HL-60 (cell line): Measurements from ENCODE around the gene LRMDA.

Experiments used
- DNase-seq, 2 experiments: peaks; one replicate each; pipeline ENCODE4 v3.0.0-alpha.2; 2010 to 2020; ENCODE audit warnings: low read depth in 1 of 2, low spot score in 1 of 2
- H3K27ac ChIP-seq: fragments of 250-450 bp; sonication (Bioruptor Pico); replicated peaks from 2 replicates; pipeline ENCODE4 v1.5.1; 2020; ENCODE audit warnings: mild to moderate bottlenecking, moderate library complexity
- H3K27me3 ChIP-seq: fragments of 250-450 bp; sonication (Bioruptor Pico); 2 replicates; pipeline ENCODE4 v1.5.1; 2021; ENCODE audit warnings: mild to moderate bottlenecking, moderate library complexity; ENCODE audit not compliant: insufficient read depth, poor library complexity, severe bottlenecking
- H3K4me3 ChIP-seq: replicated peaks from 2 replicates; pipeline ENCODE4 v1.5.1; 2011; ENCODE audit warnings: mild to moderate bottlenecking, control low read depth, low read length; ENCODE audit not compliant: insufficient read depth
- GABPA ChIP-seq: IDR thresholded peaks from 2 replicates; pipeline ENCODE4 v1.6.1; 2012; ENCODE audit warnings: low read depth
- POLR2AphosphoS5 ChIP-seq: IDR thresholded peaks from 2 replicates; pipeline ENCODE4 v1.6.1; 2012; ENCODE audit warnings: low read depth
- SPI1 ChIP-seq: IDR thresholded peaks from 2 replicates; pipeline ENCODE4 v1.6.1; 2012; ENCODE audit warnings: low read depth, mild to moderate bottlenecking, borderline replicate concordance
- TF ChIP-seq, protein P1 (sequence below): IDR thresholded peaks from 2 replicates; pipeline ENCODE4 v1.6.1; 2012; ENCODE audit warnings: low read depth; ENCODE audit not compliant: insufficient replicate concordance
- TF ChIP-seq, protein P2 (sequence below): IDR thresholded peaks from one replicate; pipeline ENCODE4 v1.5.1; 2011; ENCODE audit warnings: low read length, control low read depth, inconsistent platforms; ENCODE audit not compliant: insufficient read depth

Gene LRMDA

DNA sequence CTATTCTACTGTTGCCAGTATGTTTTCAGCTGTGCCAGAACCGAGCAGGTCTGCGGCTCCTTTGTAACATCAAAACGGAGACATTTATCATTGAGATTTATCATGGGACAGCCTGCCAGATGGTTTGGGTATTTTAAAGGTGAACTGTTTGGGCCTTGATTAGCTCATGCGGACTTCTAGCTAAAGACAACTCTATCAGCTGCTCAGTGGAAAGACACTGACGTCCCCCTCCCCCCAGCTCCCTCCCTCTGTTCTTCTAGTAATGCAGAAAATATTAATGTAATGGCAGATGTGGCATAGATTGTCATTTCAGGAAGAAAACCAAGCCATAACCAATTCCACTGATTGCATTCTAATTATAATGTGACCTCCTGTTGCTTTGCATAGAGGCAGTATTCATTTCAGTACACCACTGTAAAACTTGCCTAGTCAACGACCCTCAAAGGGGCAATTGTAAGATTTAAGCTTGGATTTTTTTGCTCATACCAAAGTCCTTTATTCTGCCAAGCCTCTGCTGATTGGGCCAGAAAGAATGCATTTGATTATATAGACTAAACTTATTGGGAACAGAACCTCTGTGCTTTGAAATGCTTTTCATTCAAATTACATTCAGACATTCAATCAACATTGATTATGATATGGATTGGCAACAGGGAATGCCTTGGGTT lies 966.8 kb downstream of the LRMDA start:
- H3K27ac ChIP-seq: no peak overlapping the region
- no peak for TF ChIP-seq SPI1
- no peak for TF ChIP-seq POLR2AphosphoS5
- TF ChIP-seq, protein P1, sequence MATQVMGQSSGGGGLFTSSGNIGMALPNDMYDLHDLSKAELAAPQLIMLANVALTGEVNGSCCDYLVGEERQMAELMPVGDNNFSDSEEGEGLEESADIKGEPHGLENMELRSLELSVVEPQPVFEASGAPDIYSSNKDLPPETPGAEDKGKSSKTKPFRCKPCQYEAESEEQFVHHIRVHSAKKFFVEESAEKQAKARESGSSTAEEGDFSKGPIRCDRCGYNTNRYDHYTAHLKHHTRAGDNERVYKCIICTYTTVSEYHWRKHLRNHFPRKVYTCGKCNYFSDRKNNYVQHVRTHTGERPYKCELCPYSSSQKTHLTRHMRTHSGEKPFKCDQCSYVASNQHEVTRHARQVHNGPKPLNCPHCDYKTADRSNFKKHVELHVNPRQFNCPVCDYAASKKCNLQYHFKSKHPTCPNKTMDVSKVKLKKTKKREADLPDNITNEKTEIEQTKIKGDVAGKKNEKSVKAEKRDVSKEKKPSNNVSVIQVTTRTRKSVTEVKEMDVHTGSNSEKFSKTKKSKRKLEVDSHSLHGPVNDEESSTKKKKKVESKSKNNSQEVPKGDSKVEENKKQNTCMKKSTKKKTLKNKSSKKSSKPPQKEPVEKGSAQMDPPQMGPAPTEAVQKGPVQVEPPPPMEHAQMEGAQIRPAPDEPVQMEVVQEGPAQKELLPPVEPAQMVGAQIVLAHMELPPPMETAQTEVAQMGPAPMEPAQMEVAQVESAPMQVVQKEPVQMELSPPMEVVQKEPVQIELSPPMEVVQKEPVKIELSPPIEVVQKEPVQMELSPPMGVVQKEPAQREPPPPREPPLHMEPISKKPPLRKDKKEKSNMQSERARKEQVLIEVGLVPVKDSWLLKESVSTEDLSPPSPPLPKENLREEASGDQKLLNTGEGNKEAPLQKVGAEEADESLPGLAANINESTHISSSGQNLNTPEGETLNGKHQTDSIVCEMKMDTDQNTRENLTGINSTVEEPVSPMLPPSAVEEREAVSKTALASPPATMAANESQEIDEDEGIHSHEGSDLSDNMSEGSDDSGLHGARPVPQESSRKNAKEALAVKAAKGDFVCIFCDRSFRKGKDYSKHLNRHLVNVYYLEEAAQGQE: no peak
- TF ChIP-seq, protein P2, sequence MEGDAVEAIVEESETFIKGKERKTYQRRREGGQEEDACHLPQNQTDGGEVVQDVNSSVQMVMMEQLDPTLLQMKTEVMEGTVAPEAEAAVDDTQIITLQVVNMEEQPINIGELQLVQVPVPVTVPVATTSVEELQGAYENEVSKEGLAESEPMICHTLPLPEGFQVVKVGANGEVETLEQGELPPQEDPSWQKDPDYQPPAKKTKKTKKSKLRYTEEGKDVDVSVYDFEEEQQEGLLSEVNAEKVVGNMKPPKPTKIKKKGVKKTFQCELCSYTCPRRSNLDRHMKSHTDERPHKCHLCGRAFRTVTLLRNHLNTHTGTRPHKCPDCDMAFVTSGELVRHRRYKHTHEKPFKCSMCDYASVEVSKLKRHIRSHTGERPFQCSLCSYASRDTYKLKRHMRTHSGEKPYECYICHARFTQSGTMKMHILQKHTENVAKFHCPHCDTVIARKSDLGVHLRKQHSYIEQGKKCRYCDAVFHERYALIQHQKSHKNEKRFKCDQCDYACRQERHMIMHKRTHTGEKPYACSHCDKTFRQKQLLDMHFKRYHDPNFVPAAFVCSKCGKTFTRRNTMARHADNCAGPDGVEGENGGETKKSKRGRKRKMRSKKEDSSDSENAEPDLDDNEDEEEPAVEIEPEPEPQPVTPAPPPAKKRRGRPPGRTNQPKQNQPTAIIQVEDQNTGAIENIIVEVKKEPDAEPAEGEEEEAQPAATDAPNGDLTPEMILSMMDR: no peak
- TF ChIP-seq GABPA: no peak
- no peak for DNase-seq
- H3K27me3 ChIP-seq: no peaks in the 10 kb centered on the region
- H3K4me3 ChIP-seq: no peak overlapping the region

DNA sequence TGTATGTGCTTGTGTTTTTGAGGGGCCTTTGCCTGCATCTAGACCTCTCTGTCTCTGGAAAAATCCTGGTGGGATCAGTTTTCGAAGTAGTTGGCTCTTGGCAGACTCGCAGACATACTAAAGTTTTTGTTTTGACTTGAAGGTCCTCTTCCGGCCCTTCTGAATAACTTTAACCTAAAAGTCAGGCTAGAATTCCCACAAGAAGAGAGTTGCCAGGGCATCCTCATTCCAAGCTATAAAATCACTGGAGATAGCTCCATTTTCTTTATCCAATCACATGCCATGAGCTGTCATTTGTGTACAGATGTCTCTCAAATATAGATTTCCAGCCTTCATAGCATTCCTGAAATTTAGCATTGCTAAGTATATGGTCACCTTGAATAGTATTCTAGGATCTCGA lies 967.8 kb downstream of the LRMDA start:
- Histone ChIP-seq H3K27me3 (no peaks in the 10 kb centered on the region), H3K4me3 (no peak overlapping the region), H3K27ac (no peak overlapping the region)
- no peak for DNase-seq
- TF ChIP-seq, protein P1: no peak
- TF ChIP-seq, protein P2: no peak
- TF ChIP-seq SPI1 (no peak), POLR2AphosphoS5 (no peak), GABPA (no peak)

DNA sequence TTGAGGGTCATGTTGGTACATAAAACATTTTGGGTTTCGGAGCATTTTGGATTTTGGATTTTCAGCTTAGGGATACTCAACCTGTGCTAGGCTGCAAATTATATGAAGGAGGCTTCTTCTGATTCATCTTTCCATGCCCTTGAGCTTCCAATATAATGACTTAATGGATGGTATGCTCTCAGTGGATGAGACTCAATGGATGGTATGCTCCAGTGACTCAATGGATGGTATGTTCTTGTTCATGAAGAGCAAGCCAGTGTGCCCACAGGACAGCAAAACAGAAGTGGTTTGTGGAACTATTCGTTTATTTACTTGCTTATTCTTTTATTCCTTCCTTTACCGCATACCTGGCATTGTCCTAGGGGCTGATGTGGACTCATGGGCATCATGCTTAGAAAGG lies 969.6 kb downstream of the LRMDA start:
- TF ChIP-seq, protein P1: no peak
- TF ChIP-seq POLR2AphosphoS5 (no peak), SPI1 (no peak), GABPA (no peak)
- TF ChIP-seq, protein P2: no peak
- Histone ChIP-seq H3K27ac (no peak overlapping the region), H3K27me3 (no peaks in the 10 kb centered on the region), H3K4me3 (no peak overlapping the region)
- DNase-seq: no peak
